Fibroblast of lung (primary cell): Measurements from ENCODE around the gene LRRD1. TPM values are rescaled to one million over a fixed set of nuclear protein-coding genes. Genes with fewer than 3 reads are reported as not detected.
"Not testable (repeated sequence)": the region's sequence is repeated elsewhere in the genome, so short reads cannot be mapped to it uniquely, and the experiment has no call there.

Source experiments
- DNase-seq, 2 donors: peaks; one replicate each; pipeline versions ENCODE4 v3.0.0 to v3.0.0-alpha.2; 2010; ENCODE audit warnings: low read depth in 2 of 2
- H2AFZ ChIP-seq: 2 replicates; pipeline ENCODE4 v1.5.1; 2012; ENCODE audit warnings: low read length, control low read depth, inconsistent platforms
- H3K27ac ChIP-seq: 2 replicates; pipeline ENCODE4 v1.5.1; 2011; ENCODE audit warnings: low read length, control low read depth; ENCODE audit not compliant: insufficient read depth
- H3K27me3 ChIP-seq: 2 replicates; pipeline ENCODE4 v1.5.1; 2011; ENCODE audit warnings: mild to moderate bottlenecking, low read length; ENCODE audit not compliant: control insufficient read depth, insufficient read depth
- H3K36me3 ChIP-seq: 2 replicates; pipeline ENCODE4 v1.5.1; 2011; ENCODE audit warnings: low read length; ENCODE audit not compliant: control insufficient read depth, insufficient read depth
- H3K4me1 ChIP-seq: 2 replicates; pipeline ENCODE4 v1.5.1; 2011; ENCODE audit warnings: low read length; ENCODE audit not compliant: control insufficient read depth, insufficient read depth; ENCODE audit errors: extremely low read depth
- H3K4me2 ChIP-seq: 2 replicates; pipeline ENCODE4 v1.5.1; 2011; ENCODE audit warnings: low read length, control low read depth; ENCODE audit not compliant: insufficient read depth; ENCODE audit errors: extremely low read depth
- H3K4me3 ChIP-seq, 4 experiments: fragments of 200-600 bp in 1 of 4; sonication (generic) in 1 of 4; replicated peaks in 1 of 4; 2 replicates each; pipeline ENCODE4 v1.5.1; 2011 to 2016; ENCODE audit warnings: low read length in 4 of 4, low read depth in 3 of 4, mild to moderate bottlenecking in 3 of 4, control low read depth in 2 of 4, inconsistent platforms in 1 of 4, mixed read lengths in 1 of 4; ENCODE audit not compliant: insufficient read depth in 1 of 4; ENCODE audit errors: control extremely low read depth in 1 of 4
- H3K79me2 ChIP-seq: 2 replicates; pipeline ENCODE4 v1.5.1; 2012; ENCODE audit warnings: mild to moderate bottlenecking, low read length, inconsistent platforms; ENCODE audit not compliant: control insufficient read depth, insufficient read depth
- H3K9ac ChIP-seq: 2 replicates; pipeline ENCODE4 v1.5.1; 2011; ENCODE audit warnings: mild to moderate bottlenecking, low read length, control low read depth; ENCODE audit not compliant: insufficient read depth
- H3K9me3 ChIP-seq: 2 replicates; pipeline ENCODE4 v1.5.1; 2012; ENCODE audit warnings: low read depth, low read length; ENCODE audit not compliant: control insufficient read depth, insufficient read depth
- H4K20me1 ChIP-seq: 2 replicates; pipeline ENCODE4 v1.5.1; 2011; ENCODE audit warnings: low read length; ENCODE audit not compliant: control insufficient read depth, insufficient read depth; ENCODE audit errors: extremely low read depth
- EZH2 ChIP-seq: IDR thresholded peaks from 2 replicates; pipeline ENCODE4 v1.5.1; 2012; ENCODE audit warnings: low read length, control low read depth, mild to moderate bottlenecking; ENCODE audit errors: missing control alignments
- polyA plus RNA-seq, 2 donors: library from polyadenylated mRNA; depleted of rRNA in 1 of 2; stranded (reverse) in 1 of 2; unstranded in 1 of 2; fragments of >200 nt; gene quantifications; 2 replicates each; pipeline ENCODE4 v1.2.1, GENCODE V29; 2011 to 2012; ENCODE audit warnings: missing spikeins in 1 of 2
- total RNA-seq: library from RNA; depleted of rRNA; stranded (reverse); fragments of >200 nt; gene quantifications from 2 replicates; pipeline ENCODE4 v1.2.1, GENCODE V29; 2014
- TF ChIP-seq, protein P1 (sequence below), 2 donors: IDR thresholded peaks in 1 of 2; conservative IDR thresholded peaks in 1 of 2; 1 replicate in 1 of 2; 2 replicates in 1 of 2; pipeline ENCODE4 v1.5.1; 2011 to 2012; ENCODE audit warnings: low read length in 2 of 2, control low read depth in 1 of 2, inconsistent platforms in 1 of 2, low read depth in 1 of 2, mild to moderate bottlenecking in 1 of 2

Gene LRRD1
- total and polyA plus RNA-seq, 2 donors (not counting 1 experiment from before 2014, with no cell fraction given): 0.06 to 0.17 TPM

GRCh38 chr7:92110857-92111256 is 68.1 kb downstream of the LRRD1 start:
- Histone ChIP-seq H2AFZ (no peak overlapping the region), H3K27ac (no peak overlapping the region), H3K4me2 (no peak overlapping the region), H3K79me2 (no peaks in the 10 kb centered on the region), H4K20me1 (no peaks in the 10 kb centered on the region), H3K4me1 (no peaks in the 10 kb centered on the region), H3K9ac (no peak overlapping the region), H3K36me3 (peaks cover 6% of the 10 kb centered on the region), H3K27me3 (no peaks in the 10 kb centered on the region), H3K4me3 (no peak overlapping the region), H3K9me3 (no peaks in the 10 kb centered on the region)
- no peak for TF ChIP-seq EZH2
- TF ChIP-seq, protein P1, sequence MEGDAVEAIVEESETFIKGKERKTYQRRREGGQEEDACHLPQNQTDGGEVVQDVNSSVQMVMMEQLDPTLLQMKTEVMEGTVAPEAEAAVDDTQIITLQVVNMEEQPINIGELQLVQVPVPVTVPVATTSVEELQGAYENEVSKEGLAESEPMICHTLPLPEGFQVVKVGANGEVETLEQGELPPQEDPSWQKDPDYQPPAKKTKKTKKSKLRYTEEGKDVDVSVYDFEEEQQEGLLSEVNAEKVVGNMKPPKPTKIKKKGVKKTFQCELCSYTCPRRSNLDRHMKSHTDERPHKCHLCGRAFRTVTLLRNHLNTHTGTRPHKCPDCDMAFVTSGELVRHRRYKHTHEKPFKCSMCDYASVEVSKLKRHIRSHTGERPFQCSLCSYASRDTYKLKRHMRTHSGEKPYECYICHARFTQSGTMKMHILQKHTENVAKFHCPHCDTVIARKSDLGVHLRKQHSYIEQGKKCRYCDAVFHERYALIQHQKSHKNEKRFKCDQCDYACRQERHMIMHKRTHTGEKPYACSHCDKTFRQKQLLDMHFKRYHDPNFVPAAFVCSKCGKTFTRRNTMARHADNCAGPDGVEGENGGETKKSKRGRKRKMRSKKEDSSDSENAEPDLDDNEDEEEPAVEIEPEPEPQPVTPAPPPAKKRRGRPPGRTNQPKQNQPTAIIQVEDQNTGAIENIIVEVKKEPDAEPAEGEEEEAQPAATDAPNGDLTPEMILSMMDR (conservative IDR thresholded peaks at IDR 0.05 in 1 of 2, IDR thresholded peaks at IDR 0.05 in 1 of 2; ENCODE audit: low read depth in 1 of 2, low read length in 2 of 2): no peak
- DNase-seq: no peak

DNA sequence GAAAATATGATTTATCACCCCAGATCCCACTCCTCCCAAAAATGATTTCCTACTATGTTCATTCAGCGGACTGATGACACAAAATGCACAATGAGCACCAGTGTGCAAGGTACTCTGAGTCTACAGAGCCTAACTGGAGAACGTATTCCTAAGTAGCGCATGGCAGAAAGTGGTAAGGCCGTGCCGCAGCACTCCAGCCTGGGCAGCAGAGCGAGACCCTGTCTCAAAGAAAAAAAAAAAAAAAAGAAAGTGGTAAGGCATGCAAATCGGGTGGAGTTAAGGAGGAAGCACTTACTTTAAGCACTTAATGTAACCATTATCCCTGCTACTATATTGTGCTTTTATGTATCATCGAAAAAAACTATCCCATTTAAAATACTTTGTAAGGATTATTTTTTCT is 70.1 kb downstream of the LRRD1 start:
- Histone ChIP-seq H4K20me1 (no peaks in the 10 kb centered on the region), H3K27ac (no peak overlapping the region), H3K4me2 (no peak overlapping the region), H3K9me3 (no peaks in the 10 kb centered on the region), H3K79me2 (no peaks in the 10 kb centered on the region), H3K4me3 (no peak overlapping the region), H3K27me3 (no peaks in the 10 kb centered on the region), H3K4me1 (no peaks in the 10 kb centered on the region), H3K9ac (no peak overlapping the region), H3K36me3 (peaks cover 6% of the 10 kb centered on the region), H2AFZ (no peak overlapping the region)
- no peak for DNase-seq
- TF ChIP-seq, protein P1 (conservative IDR thresholded peaks at IDR 0.05 in 1 of 2, IDR thresholded peaks at IDR 0.05 in 1 of 2; ENCODE audit: low read depth in 1 of 2, low read length in 2 of 2): no peak
- no peak for TF ChIP-seq EZH2

GRCh38 chr7:92102862-92103261 is 76.1 kb downstream of the LRRD1 start:
- H3K4me1 ChIP-seq, H3K4me3 ChIP-seq, H4K20me1 ChIP-seq, H3K9ac ChIP-seq, H3K36me3 ChIP-seq, H3K27ac ChIP-seq, H3K79me2 ChIP-seq, H3K4me2 ChIP-seq, H3K9me3 ChIP-seq, H3K27me3 ChIP-seq, H2AFZ ChIP-seq: not testable (repeated sequence)
- peak; percentile 31 to 61 for DNase-seq
